CD4-positive, alpha-beta T cell treated with Interleukin-2 at 100 ng/mL for 4 hours (primary cell): ENCODE results near the gene RIPPLY3.

ENCODE experiments used
- DNase-seq: peaks from one replicate; pipeline ENCODE4 v3.0.0-alpha.2; 2020; ENCODE audit warnings: low spot score

The RIPPLY3 gene

GRCh38 chr21:37061926-37062592, 55.6 kb downstream of the RIPPLY3 start:
- DNase-seq: no peak

DNA sequence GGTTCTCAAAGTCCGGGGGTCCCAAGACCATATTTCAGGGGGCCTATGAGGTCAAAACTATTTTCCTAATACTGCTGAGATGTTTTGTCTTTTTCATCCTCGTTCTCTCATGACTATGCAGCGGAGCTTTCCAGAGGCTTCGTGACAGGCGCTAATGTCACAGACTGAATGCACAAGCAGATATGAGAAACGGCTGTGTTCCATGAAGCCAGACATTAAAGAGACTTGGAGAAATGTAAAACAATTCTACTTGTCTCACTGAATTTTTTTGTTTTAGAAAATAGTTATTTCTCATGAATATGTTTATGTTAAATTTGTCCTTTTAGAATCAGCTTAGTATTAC, 56.1 kb downstream of the RIPPLY3 start:
- no peak for DNase-seq

- DNase-seq: no peak
These were observed 56.9 kb downstream of the RIPPLY3 start for GRCh38 chr21:37063433-37063832.

GRCh38 chr21:37064841-37065240, 58.3 kb downstream of the RIPPLY3 start:
- no peak for DNase-seq

DNA sequence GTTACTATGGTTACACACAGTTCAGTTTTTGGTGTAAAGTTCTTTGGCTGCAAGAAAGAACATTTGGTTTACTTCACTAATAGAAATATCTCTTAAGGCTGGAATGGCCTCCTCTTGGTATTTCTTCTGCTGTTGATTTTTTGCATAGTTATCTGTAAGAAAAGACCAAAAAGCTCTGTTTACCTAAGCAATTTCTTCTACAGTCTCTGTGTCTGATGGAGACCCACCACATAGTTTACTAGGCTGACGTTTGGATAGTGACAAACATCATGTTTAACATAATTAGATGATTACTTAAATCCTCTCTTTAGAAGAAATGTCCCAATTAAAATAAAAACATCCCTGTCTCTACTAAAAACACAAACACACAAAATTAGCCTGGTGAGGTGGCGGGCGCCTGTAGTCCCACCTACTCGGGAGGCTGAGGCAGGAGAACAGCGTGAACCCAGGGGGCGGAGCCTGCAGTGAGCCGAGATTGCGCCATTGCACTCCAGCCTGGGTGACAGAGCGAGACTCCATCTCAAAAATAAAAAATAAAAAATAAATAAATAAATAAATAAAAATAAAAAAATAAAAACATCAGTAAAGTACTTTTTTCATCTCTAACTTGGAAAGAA, 59.2 kb downstream of the RIPPLY3 start:
- no peak for DNase-seq
